Retina (tissue), 1 donor: ENCODE data around the gene AGO1.
A peak's percentile ranks its signal among the peaks of the same experiment; 100 is the strongest.
"Not testable (repeated sequence)": the region's sequence is repeated elsewhere in the genome, so short reads cannot be mapped to it uniquely, and the experiment has no call there.

Experiments
- DNase-seq: peaks from one replicate; pipeline ENCODE4 v3.0.0-alpha.2; 2016

The AGO1 gene

GRCh38 chr1:35925741-35926140 is 42.7 kb downstream of the AGO1 start:
- DNase-seq, result no peak

GRCh38 chr1:35927472-35927871 is 44.5 kb downstream of the AGO1 start:
- DNase-seq, result no peak

GRCh38 chr1:35929730-35930592 is 47.0 kb downstream of the AGO1 start:
- no peak for DNase-seq

- peak; percentile 91 for DNase-seq
Measured at GRCh38 chr1:35930593-35931445, 47.8 kb downstream of the AGO1 start, which contains the start of gene AGO3. TSS of gene AGO3 (plus strand) at chr1:35931105. CDS start at chr1:35931427, 322 bp downstream.

GRCh38 chr1:35931446-35932157 is 48.6 kb downstream of the AGO1 start:
- no peak for DNase-seq

- DNase-seq, result no peak
Measured at GRCh38 chr1:35932158-35932636, 49.2 kb downstream of the AGO1 start.

- no peak for DNase-seq
Measured at GRCh38 chr1:35932941-35933340, 49.9 kb downstream of the AGO1 start.

GRCh38 chr1:35935442-35936388 is 52.7 kb downstream of the AGO1 start:
- DNase-seq, result no peak

- no peak for DNase-seq
Measured at GRCh38 chr1:35936838-35937237, 53.8 kb downstream of the AGO1 start.

- no peak for DNase-seq
Measured at GRCh38 chr1:35939484-35939883, 56.5 kb downstream of the AGO1 start.

- DNase-seq, result no peak
Measured at GRCh38 chr1:35945327-35945726, 62.3 kb downstream of the AGO1 start.

GRCh38 chr1:35947547-35947946 is 64.5 kb downstream of the AGO1 start:
- DNase-seq, result no peak

- no peak for DNase-seq
Measured at GRCh38 chr1:35958558-35958957, 75.5 kb downstream of the AGO1 start.

GRCh38 chr1:35959304-35959703 is 76.3 kb downstream of the AGO1 start:
- no peak for DNase-seq

- no peak for DNase-seq
Measured at GRCh38 chr1:35962952-35963351, 79.9 kb downstream of the AGO1 start.

GRCh38 chr1:35964277-35964676 is 81.3 kb downstream of the AGO1 start:
- DNase-seq, result not testable (repeated sequence)

- DNase-seq, result no peak
Measured at GRCh38 chr1:35968396-35968795, 85.4 kb downstream of the AGO1 start.

GRCh38 chr1:35971601-35972000 is 88.6 kb downstream of the AGO1 start:
- no peak for DNase-seq

- DNase-seq, result not testable (repeated sequence)
Measured at GRCh38 chr1:35972631-35973030, 89.6 kb downstream of the AGO1 start.

GRCh38 chr1:35980090-35980489 is 97.1 kb downstream of the AGO1 start:
- no peak for DNase-seq
